ENCODE results near the gene TUT4.

Gene TUT4

DNA sequence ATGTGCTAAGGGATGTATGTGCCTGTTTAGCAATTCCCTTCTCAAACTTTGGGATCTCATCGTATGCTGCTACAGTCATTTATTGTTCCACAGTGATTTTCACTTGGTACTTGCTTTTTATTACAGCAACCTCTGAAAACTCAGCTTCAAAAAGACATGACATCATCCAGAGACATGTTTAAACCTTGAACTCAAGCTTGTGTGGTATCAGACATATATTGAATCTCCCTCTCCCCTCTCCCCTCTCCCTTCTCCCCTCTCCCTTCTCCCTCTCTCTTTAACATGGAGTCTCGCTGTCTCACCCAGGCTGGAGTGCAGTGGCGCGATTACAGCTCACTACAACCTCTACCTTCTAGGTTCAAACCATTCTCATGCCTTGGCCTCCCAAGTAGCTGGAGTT lies 19.5 kb upstream of the TUT4 start:
- DNase-seq = no peak

DNA sequence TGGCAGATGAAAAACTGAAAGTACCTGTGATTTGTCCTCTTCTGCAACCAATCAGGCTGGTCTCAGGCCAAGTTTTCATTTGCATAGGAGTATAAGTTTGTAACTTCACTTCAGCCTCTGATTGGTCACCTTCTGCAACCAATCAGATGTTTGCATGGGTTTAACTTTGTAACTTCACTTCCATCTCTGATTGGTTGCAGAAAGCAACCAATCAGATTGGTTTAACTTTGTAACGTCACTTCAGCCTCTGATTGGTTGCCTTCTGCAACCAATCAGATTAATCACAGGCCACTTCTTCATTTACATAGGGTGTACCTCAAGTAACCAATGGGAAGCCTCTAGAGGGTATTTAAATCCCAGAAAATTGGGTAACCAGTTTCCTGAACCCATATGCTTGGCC lies 18.9 kb upstream of the TUT4 start:
- no peak for DNase-seq

DNA sequence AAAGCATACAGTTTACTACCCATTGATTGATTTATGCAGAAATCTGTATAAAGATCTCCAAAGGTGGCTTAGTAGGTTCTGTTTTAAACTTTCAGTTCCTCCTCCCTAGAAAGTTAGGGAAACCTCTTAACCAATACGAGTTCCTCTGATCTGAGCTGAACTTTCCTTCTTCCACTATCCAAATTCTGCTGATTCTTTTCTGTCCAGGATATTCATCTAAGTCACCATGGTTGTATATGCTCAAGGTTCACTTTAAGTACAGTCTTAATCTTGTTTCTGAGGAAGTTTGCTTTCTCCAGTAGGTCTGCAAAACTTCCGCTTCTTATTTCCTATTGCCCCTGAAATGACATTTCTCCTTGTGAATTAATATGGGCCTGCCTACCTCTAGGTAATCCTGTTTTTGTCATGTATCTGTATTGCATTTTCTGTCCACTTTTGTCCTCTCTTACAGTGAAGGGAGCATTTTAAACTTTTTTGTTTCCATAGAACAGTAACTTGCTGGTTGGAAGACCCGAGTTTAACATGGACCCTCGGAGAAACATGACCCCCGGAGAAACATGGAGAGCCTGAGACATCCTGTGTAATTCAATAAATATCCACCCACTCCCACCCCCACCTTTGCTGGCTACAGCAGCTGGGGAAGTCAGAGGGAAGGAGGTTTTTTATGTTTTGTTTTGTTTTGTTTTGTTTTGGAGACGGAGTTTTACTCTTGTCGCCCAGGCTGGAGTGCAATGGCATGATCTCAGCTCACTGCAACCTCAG lies 16.7 kb upstream of the TUT4 start:
- no peak for DNase-seq

DNA sequence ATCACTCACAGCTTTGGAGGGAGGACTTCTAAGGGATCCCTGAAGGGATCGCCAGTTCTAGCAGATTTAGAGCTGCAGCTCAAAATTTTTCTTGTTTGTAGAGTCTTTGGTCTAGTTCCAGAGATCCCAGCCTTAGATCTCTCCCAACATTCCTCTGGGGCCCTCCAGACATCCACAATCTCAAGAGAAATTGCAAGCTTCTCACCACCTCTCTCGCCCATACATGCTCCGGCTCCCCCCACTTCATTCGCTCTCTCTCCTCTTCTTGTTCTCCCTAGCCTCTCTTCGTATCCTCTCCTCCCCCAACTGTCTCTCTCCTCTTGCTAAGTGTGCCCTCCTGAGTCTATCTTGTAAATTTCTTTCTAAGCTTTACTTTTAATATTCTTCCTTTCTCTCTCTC lies 15.1 kb upstream of the TUT4 start:
- DNase-seq = no peak

DNA sequence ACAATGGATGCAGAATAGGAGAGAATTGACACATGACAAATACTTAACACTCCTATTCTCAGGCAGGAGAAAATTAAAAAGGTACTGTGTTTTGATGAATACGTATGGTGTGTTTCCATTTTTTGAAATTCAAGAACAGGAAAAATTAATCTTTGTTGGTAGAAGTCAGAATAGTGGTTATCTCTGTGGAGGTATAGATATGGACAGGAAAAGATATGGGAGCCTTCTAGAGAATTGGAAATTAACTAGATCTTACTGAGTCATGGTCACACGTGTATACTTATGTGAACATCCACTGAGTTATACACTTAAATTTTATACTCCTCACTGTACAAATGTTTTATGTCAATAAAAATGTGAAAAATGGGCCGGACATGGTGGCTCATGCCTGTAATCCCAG lies 9.9 kb upstream of the TUT4 start:
- no peak for DNase-seq

DNA sequence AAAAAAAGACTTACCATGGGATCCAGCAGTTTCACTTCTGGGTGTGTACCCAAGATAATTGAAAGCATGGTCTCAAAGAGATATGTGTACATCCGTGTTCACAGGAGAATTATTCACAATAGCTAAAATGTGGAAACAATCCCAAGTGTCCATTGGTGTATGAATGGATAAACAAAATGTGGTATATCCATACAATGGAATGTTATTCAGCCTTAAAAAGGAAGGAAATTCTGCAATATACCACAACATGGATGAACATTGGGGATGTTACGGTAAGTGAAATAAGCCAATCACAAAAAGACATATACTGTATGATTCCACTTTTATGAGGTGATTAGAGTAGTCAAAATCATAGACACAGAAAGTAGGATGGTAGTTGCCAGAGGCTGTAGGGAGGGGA lies 7.0 kb upstream of the TUT4 start:
- DNase-seq = no peak

DNA sequence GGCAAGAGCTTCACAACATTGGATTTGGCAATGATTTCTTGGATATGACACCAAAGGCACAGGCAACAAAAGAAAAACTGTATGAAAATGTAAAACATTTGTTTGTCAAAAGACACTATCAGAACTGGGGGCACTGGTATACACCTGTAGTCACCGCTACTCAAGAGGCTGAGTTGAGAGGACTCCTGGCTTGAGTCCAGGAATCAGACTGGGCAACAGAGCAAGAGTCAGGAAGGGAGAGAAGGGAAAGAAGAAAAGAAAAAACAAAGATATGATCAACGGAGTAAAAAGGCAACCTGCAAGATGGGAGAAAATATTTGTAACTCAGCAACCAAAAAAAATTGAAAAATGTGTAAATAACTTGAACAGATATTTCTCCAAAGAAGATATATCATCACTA lies 6.0 kb upstream of the TUT4 start:
- no peak for DNase-seq

DNA sequence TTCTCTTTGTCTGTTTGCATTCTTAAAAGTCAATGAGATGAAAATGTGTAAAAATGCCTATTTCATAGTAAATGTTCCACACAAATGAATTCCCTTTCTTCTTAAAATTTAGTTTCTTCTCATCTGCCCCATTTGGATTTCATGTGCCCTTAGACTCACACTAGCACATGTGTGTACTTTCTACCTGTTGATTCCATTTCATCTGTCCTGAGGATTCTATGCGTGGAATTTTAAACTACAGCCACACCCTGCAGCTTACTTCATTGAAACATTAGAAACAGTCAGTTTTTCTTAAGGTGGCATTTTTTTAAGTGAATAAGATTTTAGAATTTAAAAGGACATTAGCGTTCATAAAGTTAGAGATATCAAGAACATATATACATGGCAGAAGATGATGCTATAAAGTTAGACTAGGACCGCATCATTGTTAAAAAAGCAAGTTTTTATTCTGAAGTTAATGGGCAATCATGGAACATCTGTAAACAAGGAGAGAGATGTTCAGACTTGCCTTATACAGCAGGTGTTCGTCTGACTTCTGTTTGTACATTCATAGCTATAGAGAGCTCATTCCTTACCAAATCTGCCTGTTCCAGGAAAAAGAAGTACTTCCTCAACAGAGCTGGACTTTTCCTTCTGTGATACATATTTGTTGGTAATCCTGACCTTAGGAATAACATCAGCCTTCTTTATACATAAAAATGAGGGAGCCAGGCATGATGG lies 3.9 kb upstream of the TUT4 start:
- no peak for DNase-seq

DNA sequence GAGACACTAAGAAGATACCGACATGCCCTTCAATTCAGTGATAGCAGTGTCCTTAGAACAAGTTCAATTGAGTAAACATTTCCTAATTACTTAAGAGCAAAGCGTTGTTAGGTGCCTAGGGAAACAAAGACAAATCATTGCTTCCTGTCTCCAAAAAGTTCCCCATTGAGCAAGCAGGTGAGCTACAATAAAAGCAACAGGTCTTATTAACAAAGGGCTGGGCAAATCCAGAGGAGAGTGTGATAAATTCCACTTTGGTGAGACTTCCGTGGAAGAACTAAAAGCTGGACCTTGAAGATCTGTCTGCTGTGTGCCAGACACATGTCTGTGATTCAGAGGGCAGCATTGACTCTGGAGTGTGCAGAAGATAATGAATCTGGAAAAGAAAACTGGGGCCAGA lies 1.9 kb upstream of the TUT4 start:
- DNase-seq = no peak

DNA sequence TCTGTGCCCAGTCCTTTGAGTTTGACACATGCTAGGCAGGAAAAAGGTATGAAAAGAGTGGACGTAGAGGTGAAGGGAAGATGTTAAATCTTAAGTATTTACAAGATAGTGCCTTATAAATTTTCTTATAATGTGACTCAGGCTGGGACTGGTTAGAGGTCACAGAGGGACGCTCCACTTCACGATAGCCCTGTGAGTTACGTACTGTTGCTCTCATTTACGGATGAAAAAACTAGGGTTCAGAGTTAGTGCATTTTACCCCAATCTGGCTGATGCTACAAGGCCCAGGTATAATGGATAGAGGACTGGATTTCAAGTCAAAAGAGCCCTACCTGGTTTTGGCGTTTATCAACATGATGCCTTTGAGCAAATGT lies 1.4 kb upstream of the TUT4 start:
- DNase-seq = no peak

DNA sequence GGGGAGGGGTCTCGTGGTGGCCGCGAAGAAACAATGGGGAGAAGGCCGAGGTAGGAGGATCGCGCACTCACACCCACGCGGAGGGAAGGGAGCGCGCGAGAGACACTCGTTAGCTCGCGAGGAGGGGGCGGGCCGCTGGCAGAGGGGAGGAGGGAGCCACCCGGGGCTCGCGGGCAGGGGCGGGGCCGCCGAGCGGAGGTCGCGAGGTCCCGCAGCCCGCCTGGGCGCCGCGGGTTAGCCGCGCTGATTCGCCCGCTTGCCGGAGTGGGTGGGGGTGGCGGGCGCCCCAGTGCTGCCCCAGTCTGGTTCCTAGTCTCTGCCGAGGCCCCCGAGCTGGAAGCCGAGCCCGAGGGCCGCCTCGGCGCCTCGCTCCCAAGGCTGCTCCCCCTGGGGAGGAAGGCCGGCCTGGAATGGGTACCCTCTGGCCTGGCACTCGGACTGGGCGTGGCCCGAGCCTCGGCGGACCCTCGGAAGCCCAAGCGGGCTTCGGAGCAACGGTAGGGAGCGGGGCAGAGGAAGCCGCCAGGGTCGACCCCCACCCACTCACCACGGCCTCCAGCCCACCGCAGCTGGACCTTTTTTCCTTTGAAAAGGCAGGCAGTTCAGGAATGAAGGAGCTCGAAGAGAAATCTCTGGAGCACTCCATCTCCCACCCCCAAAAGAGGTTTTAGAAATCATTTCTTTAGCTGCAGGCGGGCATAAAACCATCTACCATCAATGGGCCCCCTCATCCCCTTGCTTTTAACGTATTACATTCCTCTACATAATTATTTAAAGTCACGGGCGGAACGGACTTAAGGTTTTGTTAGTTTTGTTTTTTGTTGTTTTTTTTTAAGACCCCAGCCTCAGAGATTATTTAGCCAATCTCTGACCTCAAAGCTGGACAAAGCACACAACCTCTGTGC lies 722 bp upstream of the TUT4 start:
- peak; percentile 91 for DNase-seq

DNA sequence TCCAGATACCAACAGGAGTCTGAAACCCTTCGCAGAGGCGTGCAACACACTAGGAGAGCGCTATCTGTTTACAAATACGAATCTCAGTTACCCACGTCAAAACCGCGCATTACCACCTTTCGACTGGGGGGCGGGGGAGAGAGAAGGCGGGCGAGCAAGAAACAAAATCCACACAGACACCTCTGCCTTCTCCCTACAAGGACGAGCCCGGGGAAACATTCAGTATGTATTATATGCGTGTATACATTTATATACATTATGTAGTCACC lies 722 bp downstream of the TUT4 start:
- DNase-seq = peak; percentile 80

DNA sequence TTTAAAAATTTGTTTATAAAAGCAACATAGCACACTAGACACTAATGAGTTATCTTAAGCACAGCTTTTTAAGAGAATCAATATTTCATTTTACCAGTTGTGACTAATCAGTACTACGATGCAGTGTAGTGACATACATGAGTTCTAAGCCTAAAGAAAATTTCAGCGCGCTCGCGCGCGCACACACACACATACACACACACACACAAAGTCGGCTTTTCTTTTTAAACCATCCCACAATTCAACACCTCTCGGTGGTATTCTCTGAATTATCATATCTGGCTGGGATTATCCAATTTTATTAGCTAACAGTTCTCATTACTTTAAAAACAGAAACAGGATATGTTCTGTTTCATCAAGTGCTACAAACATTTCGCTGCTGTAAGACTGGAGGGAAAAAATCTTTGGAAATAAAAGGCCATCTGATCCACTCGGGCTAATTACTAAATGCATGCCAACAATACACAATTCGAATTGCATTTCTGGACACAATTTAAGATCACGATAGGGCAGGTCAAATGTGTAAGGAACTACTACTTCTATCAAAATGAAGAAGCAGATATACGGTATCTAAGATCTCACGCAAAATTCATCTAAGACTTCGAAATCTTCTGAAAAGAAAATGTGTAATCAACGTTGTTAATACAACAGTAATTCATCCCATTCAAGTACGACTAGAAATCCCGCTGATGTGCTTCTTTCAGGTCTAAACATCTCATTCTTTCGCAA lies 1.2 kb downstream of the TUT4 start:
- DNase-seq = peak; percentile 44

DNA sequence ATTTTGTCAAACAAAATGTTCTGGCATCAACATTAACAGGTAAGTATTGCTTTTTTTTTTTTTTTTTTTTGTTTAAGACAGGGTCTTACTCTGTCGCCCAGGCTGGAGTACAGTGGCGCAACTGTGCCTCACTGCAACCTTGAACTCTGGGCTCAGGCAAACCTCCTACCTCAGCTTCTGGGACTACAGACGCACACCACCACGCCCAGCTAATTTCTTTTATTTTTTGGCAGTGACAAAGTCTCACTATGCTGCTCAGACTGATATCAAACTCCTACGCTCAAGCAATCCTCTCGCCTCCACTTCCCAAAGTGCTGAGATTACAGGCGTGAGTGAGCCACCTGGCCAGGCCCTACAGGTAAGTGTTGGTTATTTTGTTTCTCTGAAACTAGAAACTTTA lies 2.4 kb downstream of the TUT4 start:
- DNase-seq = no peak

DNA sequence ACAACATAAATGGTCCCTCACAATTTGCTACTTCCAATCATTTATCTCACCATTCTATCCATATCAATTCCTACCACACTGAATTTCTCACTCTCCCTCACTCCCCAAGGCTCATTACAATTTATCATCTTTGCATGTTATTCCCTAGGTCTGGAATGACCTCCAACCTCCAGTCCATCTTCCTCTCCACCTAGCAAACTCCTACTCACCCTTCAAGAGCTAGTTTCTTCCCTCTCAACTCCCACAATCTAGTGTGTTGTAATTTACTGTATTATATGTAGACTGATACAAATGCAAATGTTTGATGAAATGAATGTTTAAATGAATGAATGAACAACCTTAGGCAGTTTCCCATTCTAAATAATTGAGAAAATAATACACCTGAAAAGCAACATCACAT lies 3.6 kb downstream of the TUT4 start:
- no peak for DNase-seq

DNA sequence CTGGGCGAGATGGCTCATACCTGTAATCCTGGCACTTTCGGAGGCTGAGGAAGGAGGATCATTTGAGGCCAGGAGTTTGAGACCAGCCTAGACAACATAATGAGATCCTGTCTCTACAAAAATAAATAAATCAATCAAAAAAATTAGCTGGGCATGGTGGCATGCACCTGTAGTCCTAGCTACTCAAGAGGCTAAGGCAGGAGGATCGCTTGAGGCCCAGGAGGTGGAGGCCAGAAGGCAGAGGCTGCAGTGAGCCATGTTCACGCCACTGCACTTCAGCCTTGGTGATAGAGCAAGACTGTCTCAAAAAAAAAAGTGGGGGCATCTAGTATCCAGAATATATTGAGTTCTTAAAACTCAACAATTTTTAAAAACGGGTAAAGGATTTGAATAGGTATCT lies 6.0 kb downstream of the TUT4 start:
- no peak for DNase-seq

DNA sequence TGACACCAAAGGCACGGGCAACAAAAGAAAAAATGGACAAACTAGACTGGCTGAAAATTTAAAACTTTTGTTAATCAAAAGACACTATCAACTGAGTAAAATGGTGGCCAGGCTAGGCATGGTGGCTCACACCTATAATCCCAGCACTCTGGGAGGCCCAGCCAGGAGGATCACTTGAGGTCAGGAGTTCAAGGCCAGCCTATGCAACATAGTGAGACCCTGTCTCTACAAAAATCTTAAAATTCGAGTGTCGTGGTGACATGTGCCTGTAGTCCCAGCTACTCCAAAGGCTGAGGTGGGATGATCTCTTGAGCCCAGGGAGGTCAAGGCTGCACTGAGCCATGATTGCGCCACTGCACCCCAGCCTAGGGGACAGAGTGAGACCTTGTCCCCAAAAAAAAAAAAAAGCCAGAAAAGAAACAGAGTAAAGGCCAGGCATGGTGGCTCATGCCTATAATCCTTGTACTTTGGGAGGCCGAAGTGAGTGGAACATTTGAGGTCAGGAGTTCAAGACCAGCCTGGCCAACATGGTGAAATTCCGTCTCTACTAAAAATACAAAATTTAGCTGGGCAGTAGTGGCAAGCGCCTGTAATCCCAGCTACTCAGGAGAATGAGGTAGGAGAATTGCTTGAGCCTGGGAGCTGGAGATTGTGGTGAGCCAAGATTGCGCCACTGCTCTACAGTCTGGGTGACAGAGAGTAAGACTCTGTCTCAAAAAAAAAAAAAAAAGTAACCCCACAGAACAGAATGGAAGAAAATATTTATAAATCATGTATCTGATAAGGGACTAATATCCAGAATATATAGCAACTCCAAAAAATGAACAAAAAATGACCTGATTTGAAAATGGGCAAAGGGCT lies 8.0 kb downstream of the TUT4 start:
- DNase-seq = no peak

DNA sequence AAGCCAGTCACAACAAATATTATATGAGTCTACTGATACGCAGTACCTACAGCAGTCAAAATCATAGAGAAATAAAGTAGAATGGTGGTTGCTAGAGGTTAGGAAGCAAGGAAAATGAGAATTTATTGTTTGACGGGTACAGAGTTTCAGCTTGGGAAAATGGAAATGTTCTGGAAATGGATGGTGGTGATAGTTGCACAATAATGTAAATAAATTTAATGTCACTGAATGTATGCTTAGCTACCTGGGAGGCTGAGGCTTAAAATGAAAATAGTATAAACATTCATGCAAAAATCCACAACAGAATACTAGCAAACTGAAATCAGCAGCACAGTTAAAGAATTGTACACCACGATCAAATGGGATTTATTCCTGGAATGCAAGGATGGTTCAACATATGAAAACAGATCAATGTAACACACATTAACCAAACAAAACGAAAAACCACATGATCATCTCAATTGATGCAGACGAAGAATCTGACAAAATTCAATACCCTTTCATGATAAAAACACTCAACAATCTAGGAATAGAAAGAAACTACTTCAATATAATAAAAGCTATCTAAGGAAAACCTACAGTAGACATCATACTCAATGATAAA lies 10.7 kb downstream of the TUT4 start:
- DNase-seq = no peak

DNA sequence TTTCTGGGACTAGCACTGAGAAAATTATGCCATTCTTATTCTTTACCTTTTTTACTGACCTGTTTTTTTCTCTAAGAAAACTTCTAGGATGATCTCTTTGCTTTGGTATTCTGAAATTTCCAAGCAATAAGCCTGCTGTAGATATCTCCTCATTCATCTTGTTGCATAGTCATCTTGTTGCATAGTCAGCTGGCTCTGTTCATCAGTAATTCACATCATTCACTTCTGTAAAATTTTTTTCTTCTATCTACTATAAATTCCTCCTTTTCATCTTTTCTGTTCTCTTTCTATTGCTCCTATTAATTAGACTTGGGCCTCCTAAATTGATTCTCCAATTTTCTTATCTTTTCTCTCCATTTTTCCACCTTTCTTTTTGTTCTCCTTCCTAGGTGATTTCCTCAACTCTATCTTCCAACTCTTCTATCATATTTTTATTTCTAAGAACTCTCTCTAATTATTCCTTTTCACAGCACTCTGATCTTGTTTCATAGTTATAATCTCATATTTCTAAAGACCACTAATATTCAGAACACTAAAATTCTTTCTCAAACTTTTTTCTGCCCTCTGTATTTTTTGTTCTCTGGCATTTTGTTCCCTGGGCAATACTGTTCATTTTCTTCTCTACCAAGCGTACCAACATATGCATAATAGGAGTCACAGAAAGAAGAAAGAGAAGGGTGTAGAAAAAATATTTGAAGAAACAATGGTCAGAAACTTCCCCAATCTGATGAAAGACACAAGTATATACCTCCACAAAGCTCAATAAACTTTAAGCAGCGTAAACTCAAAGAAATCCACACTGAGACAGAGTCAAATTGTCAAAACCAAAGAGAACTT lies 17.7 kb downstream of the TUT4 start:
- DNase-seq = no peak

DNA sequence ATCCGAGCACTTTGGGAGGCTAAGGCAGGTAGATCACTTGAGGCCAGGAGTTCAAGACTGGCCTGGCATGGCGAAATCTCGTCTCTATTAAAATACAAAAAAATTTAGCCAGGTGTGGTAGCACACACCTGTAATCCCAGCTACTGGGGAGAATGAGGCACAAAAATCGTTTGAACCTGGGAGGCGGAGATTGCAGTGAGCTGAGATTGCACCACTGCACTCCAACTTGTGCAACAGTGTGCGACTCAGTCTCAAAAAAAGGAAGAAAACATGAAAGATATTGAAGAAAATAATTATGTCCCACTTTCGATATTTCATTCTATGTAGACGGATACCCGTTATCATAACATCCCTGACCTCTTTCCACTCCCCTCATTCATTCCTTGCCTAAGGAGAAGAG lies 19.2 kb downstream of the TUT4 start:
- DNase-seq = no peak

DNA sequence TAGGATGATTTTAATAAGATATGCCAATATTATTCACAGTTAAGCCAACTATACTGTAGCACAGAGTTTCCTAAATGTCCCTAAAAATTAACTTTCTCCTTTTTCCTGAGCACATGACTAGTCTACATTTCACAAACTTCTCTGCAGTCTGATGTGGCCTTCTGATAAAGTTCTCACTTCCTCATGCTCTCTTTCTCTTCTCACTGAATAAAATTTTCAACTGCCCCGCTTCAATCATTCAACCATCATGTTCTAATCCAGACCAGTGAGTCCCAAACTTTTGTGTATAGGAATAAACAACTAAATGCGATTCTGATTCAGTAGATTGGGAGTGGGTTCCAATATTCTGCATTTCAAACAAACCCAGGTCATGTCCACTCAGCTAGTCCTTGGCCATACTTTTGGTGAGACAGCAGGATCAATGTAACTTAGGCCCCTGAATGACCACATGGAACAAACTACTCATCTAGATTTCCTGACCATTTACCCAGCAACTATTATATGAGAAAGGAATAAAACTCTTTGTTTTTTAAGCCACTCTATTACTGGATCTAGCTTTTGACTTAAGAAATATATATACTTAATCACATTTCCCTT lies 20.1 kb downstream of the TUT4 start:
- DNase-seq = no peak
